Breast epithelium (tissue), 3 donors: Measurements from ENCODE around the gene MGST3.

Experiments
- POLR2AphosphoS5 ChIP-seq, 3 donors: sonication (generic); formaldehyde crosslinking; IDR thresholded peaks; one replicate each; pipeline ENCODE4 v1.6.1; 2017; ENCODE audit warnings: antibody characterized with exemption in 3 of 3
- TF ChIP-seq, protein P1 (sequence below), 3 donors: fragments of 450-650 bp; IDR thresholded peaks; one replicate each; pipeline ENCODE4 v1.5.1; 2016 to 2017; ENCODE audit warnings: antibody characterized with exemption in 3 of 3, mild to moderate bottlenecking in 3 of 3, moderate library complexity in 3 of 3

DNA sequence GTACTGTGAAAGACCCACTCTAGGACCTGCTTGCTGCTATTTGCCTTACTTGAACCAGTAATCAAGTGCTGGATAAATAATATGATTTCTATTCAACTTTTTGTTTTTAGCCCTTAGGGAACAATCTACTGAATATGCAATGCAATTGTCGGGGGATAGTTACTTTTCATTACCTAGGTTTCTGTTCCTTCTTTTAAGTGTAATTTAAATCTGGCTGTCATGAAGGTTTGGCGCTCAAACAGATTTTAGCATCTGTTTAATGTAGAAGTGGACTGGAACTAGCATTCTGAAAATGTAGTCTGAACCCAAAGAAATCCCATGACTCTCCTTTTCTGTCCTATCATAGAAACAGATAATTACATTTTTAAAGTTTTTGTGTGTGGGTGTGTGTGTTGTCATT, 4.8 kb downstream of the MGST3 start:
- no peak for TF ChIP-seq POLR2AphosphoS5 (IDR thresholded peaks at IDR 0.05)
- TF ChIP-seq, protein P1, sequence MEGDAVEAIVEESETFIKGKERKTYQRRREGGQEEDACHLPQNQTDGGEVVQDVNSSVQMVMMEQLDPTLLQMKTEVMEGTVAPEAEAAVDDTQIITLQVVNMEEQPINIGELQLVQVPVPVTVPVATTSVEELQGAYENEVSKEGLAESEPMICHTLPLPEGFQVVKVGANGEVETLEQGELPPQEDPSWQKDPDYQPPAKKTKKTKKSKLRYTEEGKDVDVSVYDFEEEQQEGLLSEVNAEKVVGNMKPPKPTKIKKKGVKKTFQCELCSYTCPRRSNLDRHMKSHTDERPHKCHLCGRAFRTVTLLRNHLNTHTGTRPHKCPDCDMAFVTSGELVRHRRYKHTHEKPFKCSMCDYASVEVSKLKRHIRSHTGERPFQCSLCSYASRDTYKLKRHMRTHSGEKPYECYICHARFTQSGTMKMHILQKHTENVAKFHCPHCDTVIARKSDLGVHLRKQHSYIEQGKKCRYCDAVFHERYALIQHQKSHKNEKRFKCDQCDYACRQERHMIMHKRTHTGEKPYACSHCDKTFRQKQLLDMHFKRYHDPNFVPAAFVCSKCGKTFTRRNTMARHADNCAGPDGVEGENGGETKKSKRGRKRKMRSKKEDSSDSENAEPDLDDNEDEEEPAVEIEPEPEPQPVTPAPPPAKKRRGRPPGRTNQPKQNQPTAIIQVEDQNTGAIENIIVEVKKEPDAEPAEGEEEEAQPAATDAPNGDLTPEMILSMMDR (IDR thresholded peaks at IDR 0.05), result no peak
